Activated naive CD8-positive, alpha-beta T cell (primary cell): ENCODE data around the gene POU3F1.
A peak's percentile ranks its signal among the peaks of the same experiment; 100 is the strongest.

ENCODE experiments used
- H3K27ac Mint-ChIP-seq: one replicate; pipeline ENCODE4 v1.8.0; 2021; ENCODE audit warnings: mixed read lengths
- H3K27me3 Mint-ChIP-seq: one replicate; pipeline ENCODE4 v1.8.0; 2021; ENCODE audit warnings: mixed read lengths
- H3K36me3 Mint-ChIP-seq: one replicate; pipeline ENCODE4 v1.8.0; 2021; ENCODE audit warnings: mixed read lengths
- H3K4me1 Mint-ChIP-seq: one replicate; pipeline ENCODE4 v1.8.0; 2021; ENCODE audit warnings: low read depth, mixed read lengths
- H3K4me3 Mint-ChIP-seq: one replicate; pipeline ENCODE4 v1.8.0; 2021; ENCODE audit warnings: mild to moderate bottlenecking, mixed read lengths
- H3K9me3 Mint-ChIP-seq: one replicate; pipeline ENCODE4 v1.8.0; 2021; ENCODE audit warnings: low read depth, mixed read lengths

Gene POU3F1

DNA sequence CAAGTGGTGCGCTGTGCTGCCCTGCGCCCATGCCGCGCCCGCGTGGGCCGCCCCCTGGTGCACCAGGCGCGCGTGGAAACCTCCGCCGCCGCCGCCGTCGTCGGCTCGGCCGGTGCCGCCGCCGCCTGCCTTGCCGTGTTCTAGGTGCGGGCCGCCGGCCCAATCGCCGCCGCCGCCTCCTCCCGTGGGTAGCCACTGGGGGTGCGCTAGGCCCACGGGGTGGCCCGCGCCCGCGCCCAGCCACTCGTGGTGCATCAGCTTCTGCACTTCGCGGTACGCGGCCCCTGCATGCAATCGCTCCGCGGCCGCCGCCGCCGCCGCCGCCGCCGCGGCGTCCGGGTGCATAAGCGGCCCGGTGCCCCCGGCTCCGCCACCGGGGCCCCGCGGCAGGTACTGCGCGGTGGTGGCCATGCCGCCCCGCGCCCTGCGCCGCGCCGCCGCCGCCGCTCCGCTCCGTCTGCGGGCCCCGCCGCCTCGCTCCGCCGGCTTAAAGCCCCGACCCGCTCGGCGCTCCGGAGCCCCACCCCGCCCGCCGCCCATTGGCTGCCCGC, at the start of gene POU3F1:
Gene POU3F1, minus strand, starts transcription at position 461 of the 551 bp plus-strand sequence. Its CDS starts 50 bp downstream, at position 411.
- H3K36me3 Mint-ChIP-seq = no peaks in the 10 kb centered on the region
- H3K27me3 Mint-ChIP-seq = peaks cover 22% of the 10 kb centered on the region
- peak within 1 kb of the TSS; percentile 74 for H3K4me3 Mint-ChIP-seq
- H3K9me3 Mint-ChIP-seq = no peaks in the 10 kb centered on the region
- H3K4me1 Mint-ChIP-seq = peaks cover 11% of the 10 kb centered on the region
- H3K27ac Mint-ChIP-seq = no peak within 1 kb of the TSS

DNA sequence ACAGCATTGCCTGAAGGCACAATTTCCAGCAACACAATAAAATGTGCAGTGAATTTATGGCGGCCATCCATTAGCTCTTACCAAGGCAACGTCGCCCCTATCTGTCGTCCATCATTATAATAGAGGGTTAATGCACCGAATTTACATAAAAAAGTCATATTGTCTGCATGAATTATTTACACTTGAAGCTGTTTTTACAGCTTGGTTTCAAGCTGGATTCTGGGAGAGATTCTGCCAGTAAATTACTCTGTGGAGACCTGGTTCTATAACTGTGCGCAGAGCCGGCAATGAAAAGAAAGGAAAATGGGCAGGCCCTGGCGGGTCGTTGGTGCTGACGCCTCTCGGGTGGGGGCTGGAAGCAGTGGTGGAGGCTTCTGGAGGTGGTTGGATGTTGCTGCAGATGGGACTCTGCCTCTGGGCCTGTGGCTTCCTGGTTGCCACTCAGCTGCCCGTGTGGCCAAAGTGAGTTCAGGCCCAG, 48.9 kb upstream of the POU3F1 start:
- no peak overlapping the region for H3K27ac Mint-ChIP-seq
- no peaks in the 10 kb centered on the region for H3K4me1 Mint-ChIP-seq
- H3K4me3 Mint-ChIP-seq = no peak overlapping the region
- peaks cover 14% of the 10 kb centered on the region for H3K27me3 Mint-ChIP-seq
- H3K36me3 Mint-ChIP-seq = no peaks in the 10 kb centered on the region
- H3K9me3 Mint-ChIP-seq = no peaks in the 10 kb centered on the region

DNA sequence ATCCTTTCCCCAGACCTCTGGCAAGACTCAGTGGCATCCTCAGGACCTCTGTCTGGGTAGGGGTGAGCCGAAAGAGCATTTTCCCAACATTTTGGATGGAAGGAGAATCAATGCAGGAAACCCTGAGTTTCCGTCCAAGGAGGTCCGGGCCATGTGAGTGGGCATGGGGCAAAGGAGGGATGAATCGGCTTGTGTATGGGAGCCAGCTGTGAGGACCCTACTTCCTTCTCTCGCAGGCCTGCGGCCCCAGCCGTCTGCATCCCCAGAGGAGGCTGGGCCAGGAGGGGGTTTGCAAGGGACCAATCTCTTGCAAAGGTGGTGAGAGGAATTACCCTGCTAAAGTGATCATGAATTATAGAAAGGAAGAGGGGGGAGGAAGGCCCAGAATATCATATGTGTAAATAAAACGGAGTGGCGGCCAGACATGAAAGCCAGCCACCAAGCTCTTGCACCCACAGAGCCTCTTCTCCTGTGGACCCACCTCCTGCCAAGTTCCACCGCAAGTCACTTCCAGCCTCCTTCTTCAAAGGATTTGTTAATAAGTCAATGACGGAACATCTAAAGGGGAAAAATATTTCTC, 48.2 kb upstream of the POU3F1 start:
- Mint-ChIP-seq H3K9me3 (no peaks in the 10 kb centered on the region), H3K4me3 (no peak overlapping the region), H3K4me1 (no peaks in the 10 kb centered on the region), H3K27ac (no peak overlapping the region), H3K27me3 (peaks cover 17% of the 10 kb centered on the region), H3K36me3 (no peaks in the 10 kb centered on the region)

DNA sequence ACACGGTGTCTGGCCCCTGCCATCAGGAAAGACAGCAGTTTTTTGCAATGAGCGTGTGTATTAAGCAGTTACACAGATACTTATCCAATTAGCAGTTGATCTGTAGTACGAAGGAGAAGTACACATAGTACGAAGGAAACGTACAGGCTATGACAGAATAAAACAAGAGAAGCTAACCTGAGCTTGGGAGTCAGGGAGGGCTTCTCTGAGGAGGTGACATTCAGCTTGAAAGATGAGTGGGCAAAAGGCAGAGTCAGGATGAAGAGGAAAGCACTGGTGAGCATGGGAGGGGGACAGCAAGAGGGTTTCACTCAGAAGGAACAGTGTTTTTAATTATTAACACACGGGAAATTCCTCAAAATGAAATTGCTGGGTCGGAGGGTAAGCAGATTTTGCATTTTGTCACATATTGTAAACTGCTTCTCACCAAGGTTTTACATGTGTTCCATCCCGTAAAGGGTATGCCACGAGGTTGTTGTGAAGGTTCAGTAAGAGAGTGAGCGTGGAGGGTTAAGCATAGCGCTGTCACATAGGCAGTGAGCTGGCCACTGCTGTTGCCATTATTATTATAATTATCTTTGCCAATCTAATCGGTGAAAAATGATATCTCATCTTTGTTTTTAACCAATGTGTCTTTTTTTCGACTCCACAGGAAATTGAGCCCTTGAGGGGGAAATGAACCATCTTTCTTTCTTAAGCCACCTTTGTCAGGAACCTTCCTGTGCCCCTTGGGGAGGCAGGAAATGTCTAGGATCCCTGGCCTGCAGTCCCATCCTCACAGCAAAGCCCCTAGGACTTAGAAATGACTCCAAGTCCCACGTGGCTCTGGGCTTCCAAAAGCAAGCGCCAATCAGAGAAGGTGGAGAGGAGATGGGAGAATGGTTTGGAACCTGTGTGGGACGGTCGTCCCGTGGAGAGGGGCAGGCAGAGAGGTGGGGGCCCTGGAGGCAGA, 47.3 kb upstream of the POU3F1 start:
- H3K27me3 Mint-ChIP-seq = peaks cover 18% of the 10 kb centered on the region

DNA sequence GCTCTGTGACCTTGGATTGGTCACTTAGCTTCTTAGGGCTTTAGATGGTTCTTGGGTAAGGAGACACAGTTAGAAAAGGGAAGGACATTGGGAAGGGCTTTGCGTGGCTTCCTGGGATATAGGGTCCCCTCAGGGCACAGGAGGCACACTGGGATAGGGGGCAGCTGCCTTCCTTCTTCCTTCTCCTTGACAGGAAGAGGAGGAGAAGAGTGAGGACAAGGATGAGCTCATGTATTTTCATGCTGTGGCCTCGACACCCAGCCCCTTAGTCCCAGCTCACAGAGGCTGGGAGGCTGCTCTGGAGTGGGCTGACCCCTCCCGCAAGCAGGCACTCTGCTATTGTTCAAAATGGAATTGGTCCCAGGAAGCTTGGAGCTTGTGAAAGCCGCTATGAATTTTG, 45.7 kb upstream of the POU3F1 start:
- Mint-ChIP-seq H3K9me3 (no peaks in the 10 kb centered on the region), H3K36me3 (no peaks in the 10 kb centered on the region), H3K27me3 (peaks cover 22% of the 10 kb centered on the region), H3K4me1 (no peaks in the 10 kb centered on the region), H3K4me3 (no peak overlapping the region), H3K27ac (no peak overlapping the region)

More for the DNA sequence above, 47.3 kb upstream of the POU3F1 start:
- no peak overlapping the region for H3K27ac Mint-ChIP-seq
- H3K9me3 Mint-ChIP-seq = no peaks in the 10 kb centered on the region
- H3K4me3 Mint-ChIP-seq = no peak overlapping the region
- no peaks in the 10 kb centered on the region for H3K4me1 Mint-ChIP-seq
- no peaks in the 10 kb centered on the region for H3K36me3 Mint-ChIP-seq

DNA sequence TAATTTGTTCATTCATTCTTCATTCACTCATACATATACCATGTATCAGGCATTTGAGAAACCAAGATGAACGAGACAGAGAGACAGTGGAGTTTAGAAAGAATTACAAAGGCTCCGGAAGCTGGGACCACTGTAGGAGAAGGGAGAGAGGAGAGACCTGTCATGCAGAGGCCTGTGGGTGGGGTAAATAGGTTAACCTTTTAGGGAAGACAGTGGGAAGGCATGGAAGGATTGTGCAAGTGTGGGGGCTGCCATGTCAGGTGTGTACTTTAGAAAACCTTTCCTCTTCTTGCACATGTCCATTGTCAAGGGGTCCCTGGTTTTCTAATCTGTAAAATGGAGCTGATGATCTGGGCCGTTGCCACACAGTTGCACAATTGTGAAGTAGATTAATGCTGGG, 44.2 kb upstream of the POU3F1 start:
- Mint-ChIP-seq H3K27me3 (peaks cover 22% of the 10 kb centered on the region), H3K4me1 (no peaks in the 10 kb centered on the region), H3K4me3 (no peak overlapping the region), H3K36me3 (no peaks in the 10 kb centered on the region), H3K27ac (no peak overlapping the region), H3K9me3 (no peaks in the 10 kb centered on the region)

DNA sequence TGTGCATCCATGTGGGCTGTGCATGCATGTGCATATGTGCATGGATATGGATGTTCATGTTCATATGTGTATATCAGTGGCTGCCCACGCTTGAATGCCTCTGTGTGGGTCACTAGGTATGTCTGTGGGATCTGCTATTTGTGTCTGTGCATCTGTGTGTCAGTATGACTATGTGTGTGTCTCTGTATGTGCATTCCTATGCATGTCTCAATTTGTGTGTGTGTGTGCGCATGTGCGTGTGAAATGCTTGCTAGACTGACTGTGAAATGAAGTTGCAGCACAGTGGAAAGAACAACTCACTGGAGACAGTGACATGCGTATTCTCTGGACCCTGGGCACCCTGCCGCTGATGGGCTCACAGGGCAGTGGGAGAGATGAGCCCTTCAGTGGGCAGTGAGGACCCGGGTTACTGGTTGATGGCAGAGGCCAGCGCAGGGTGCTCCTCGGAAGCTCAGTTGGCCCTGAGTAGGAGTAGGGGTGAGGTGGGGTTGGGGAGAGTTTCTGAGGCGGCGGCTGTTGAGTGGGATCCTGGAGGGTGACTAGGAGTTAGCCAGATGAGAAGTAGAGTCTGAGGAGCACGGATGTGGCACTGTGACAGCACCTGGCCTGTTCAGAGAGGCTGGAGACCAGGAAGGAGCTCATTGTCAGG, 43.2 kb upstream of the POU3F1 start:
- H3K27ac Mint-ChIP-seq = no peak overlapping the region
- H3K4me1 Mint-ChIP-seq = no peaks in the 10 kb centered on the region
- H3K9me3 Mint-ChIP-seq = no peaks in the 10 kb centered on the region
- no peaks in the 10 kb centered on the region for H3K36me3 Mint-ChIP-seq
- H3K4me3 Mint-ChIP-seq = no peak overlapping the region
- H3K27me3 Mint-ChIP-seq = peaks cover 22% of the 10 kb centered on the region

DNA sequence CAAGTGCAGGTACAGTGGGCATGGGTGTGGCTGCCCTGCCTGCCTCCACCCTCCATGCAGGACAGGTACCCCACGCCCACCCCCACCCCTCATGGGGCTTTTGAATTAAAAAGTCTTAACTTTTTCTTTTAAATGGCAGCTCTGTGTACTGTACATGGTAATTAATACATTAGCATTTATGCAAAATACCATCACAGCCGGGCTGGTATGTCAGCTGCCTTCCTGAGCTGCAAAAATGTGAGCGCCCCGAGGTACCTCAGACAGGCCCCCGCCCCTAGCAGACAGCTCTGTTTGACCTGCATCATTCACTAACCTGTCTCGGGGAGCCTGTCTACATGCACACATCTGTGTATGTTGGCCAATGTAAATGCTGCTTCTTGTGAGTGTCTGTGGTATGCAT, 42.2 kb upstream of the POU3F1 start:
- Mint-ChIP-seq H3K36me3 (no peaks in the 10 kb centered on the region), H3K27ac (no peak overlapping the region), H3K9me3 (no peaks in the 10 kb centered on the region), H3K27me3 (peaks cover 19% of the 10 kb centered on the region), H3K4me3 (no peak overlapping the region), H3K4me1 (no peaks in the 10 kb centered on the region)

DNA sequence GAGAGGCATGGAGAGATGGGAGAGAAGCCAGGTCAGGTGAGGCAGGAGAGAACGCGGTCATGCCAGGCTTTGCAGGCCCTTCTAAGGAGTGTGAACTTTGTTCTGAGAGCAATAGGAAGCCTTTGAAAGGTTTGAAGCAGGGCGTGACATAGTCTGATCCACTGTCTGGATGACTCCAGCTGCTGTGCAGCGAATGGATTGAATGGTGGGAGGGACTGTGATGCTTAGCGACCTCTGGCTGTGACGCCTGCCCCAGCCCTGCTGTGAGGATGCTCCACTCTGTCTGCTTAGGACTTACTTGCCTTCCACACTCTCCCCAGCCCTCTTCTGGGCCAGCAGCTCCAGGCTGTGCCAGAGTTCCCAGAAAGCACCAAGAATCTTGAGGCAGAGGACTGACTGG, 41.8 kb upstream of the POU3F1 start:
- peaks cover 19% of the 10 kb centered on the region for H3K27me3 Mint-ChIP-seq
- H3K27ac Mint-ChIP-seq = no peak overlapping the region
- H3K4me1 Mint-ChIP-seq = no peaks in the 10 kb centered on the region
- H3K4me3 Mint-ChIP-seq = no peak overlapping the region
- H3K36me3 Mint-ChIP-seq = no peaks in the 10 kb centered on the region
- no peaks in the 10 kb centered on the region for H3K9me3 Mint-ChIP-seq

DNA sequence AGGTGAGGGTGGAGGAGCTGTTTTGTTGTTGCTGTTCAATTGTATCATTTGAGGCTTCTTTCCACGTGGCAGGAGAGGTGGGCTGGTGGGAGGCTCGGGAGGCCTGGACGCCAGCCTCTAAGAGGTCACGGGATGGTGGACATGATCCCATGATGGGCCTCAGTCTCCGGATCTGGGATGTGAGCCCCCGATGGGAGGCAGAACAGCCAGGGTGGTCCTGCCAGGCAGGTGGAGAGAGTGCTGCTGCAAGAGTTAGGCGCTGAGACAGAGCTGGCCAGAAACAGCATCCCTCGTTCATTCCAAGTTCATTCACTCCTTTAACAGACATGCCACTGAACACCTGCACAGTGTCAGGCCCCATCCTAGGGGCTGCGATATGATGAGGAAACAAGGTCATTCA, 41.1 kb upstream of the POU3F1 start:
- Mint-ChIP-seq H3K27ac (no peak overlapping the region), H3K4me1 (no peaks in the 10 kb centered on the region), H3K4me3 (no peak overlapping the region), H3K27me3 (peaks cover 19% of the 10 kb centered on the region), H3K36me3 (no peaks in the 10 kb centered on the region), H3K9me3 (no peaks in the 10 kb centered on the region)

DNA sequence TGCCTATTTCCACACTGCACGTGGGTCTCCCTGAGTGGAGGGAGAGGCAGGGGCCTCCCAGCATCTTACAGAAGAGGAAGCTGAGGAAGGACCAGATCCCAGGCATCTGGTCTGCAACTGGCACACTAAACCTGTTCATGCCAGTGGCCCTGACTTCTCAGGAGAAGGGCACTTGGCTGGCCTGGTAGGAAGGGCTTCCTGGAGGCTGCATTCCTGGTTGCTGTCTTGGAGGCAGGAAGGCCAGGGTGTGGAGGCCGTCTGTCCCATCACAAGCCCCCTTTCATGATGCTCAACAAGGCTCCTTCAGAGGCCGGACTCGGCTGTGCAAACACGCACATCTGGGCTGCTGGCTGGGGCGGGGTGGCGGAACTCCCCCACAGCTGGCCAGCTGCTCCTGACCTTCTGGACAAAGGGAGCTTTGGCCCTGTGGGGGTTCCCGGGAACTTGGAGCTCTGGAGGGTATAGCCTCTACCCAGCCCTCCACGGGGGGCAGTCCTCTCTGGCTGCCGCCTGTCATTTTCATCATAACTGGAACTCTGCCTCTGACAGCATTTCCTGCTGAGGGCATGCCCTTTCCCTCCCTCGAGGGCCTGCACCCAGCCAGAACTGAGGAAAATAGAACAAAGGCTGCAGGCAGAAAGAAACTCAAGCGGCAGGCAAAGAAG, 39.2 kb upstream of the POU3F1 start:
- no peak overlapping the region for H3K27ac Mint-ChIP-seq
- no peak overlapping the region for H3K4me3 Mint-ChIP-seq
- no peaks in the 10 kb centered on the region for H3K4me1 Mint-ChIP-seq
- H3K36me3 Mint-ChIP-seq = no peaks in the 10 kb centered on the region
- no peaks in the 10 kb centered on the region for H3K9me3 Mint-ChIP-seq
- H3K27me3 Mint-ChIP-seq = peaks cover 15% of the 10 kb centered on the region

DNA sequence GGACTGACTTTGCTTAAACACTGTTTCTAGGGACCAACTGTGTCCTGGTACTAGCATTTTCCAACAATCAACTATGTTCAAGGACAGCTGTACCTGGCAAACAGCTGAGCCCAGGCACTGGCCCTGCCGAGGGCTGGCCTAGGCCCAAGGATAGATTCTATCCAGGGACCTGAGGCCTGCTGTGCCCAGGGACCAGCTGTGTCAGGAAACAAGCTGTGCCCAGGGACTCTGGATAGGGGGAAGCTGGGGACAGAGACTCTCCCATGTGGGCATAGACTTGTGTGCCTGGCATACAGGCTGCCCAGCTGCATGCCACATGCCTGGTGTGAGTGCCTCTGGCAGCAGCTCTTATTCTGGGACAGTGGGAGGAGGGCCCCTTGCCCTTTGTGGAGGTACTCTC, 38.1 kb upstream of the POU3F1 start:
- Mint-ChIP-seq H3K27ac (no peak overlapping the region), H3K27me3 (peaks cover 8% of the 10 kb centered on the region), H3K4me3 (no peak overlapping the region), H3K9me3 (no peaks in the 10 kb centered on the region), H3K36me3 (no peaks in the 10 kb centered on the region), H3K4me1 (no peaks in the 10 kb centered on the region)

DNA sequence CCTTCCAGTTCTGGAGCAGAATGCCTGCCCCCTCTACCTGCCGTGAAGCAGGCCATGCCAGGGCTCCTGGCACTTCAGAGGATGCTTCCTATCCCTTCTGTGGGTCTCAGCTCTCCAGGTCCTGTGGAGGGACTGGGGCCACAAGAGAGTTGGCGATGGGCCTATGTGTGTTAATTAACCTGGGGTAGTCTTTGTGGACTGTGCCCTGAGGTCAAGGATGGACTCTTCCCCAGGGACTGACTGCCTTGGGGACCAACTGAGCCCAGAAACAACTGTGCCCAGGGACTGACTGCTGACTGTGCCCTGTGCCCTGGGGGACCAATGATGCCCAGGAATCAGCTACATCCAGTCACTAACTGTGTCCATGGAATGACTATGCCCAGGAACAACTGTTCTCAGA, 37.5 kb upstream of the POU3F1 start:
- no peak overlapping the region for H3K4me3 Mint-ChIP-seq
- no peaks in the 10 kb centered on the region for H3K9me3 Mint-ChIP-seq
- no peaks in the 10 kb centered on the region for H3K4me1 Mint-ChIP-seq
- H3K36me3 Mint-ChIP-seq = no peaks in the 10 kb centered on the region
- H3K27me3 Mint-ChIP-seq = peaks cover 6% of the 10 kb centered on the region
- H3K27ac Mint-ChIP-seq = no peak overlapping the region

DNA sequence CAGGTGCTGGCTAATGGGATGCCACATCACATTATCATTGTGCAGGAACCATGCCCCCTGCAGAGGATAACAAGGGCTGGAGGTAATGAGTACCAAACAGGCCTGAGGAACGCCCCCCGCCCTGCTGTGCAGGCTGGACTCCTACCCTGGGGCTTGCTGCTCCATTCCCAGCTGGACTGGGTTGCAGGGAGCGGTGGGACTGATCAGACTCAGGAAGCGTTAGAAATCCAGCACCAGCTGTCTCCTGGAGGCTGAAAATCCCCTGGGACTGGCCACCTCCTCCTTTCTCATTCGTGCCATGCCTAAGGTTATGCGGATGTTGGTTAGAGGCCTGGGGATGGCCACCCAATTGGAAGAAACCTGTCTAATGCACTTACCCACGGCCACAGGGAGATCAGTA, 36.9 kb upstream of the POU3F1 start:
- H3K4me1 Mint-ChIP-seq = no peaks in the 10 kb centered on the region
- H3K27me3 Mint-ChIP-seq = peaks cover 6% of the 10 kb centered on the region
- H3K36me3 Mint-ChIP-seq = peaks cover under 1% of the 10 kb centered on the region
- no peak overlapping the region for H3K4me3 Mint-ChIP-seq
- no peaks in the 10 kb centered on the region for H3K9me3 Mint-ChIP-seq
- no peak overlapping the region for H3K27ac Mint-ChIP-seq
